HG03066 (cell line): ENCODE results near the gene SLC35A2.
"Not testable (repeated sequence)": the region's sequence is repeated elsewhere in the genome, so short reads cannot be mapped to it uniquely, and the experiment has no call there.

ENCODE experiments used
- ATAC-seq: cut with Tn5 transposase; IDR thresholded peaks from one replicate; pipeline ENCODE4 v1.9.1; 2021; ENCODE audit warnings: low read depth; ENCODE audit not compliant: unreplicated experiment

The SLC35A2 gene

GRCh38 chrX:48854121-48854804 lies 57.2 kb downstream of the SLC35A2 start:
- ATAC-seq, result not testable (repeated sequence)

DNA sequence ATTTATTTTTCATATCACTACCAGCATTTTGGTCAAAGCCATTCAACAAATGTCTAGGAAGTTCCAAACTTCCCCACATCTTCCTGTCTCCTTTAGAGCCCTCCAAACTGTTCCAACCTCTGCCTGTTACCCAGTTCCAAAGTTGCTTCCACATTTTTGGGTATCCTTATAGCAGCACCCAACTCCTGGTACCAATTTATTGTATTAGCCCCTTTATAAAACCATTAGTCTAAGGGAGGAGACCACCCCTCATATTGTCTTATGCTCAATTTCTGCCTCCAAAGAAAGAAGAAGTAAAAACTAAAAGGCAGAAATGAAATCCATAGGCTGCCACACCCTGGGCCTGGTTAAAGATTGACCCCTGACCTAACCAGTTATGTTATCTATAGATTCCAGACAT lies 58.0 kb downstream of the SLC35A2 start:
- ATAC-seq, result not testable (repeated sequence)
